NCI-H187 treated with DMSO at 0.1 percent for 48 hours (cell line): Measurements from ENCODE around the gene RUSC2.
"Not testable (repeated sequence)": the region's sequence is repeated elsewhere in the genome, so short reads cannot be mapped to it uniquely, and the experiment has no call there.

Experiments used
- DNase-seq: peaks from one replicate; lab custom pipeline; 2025; lab: John Stamatoyannopoulos, UW

The RUSC2 gene, protein sequence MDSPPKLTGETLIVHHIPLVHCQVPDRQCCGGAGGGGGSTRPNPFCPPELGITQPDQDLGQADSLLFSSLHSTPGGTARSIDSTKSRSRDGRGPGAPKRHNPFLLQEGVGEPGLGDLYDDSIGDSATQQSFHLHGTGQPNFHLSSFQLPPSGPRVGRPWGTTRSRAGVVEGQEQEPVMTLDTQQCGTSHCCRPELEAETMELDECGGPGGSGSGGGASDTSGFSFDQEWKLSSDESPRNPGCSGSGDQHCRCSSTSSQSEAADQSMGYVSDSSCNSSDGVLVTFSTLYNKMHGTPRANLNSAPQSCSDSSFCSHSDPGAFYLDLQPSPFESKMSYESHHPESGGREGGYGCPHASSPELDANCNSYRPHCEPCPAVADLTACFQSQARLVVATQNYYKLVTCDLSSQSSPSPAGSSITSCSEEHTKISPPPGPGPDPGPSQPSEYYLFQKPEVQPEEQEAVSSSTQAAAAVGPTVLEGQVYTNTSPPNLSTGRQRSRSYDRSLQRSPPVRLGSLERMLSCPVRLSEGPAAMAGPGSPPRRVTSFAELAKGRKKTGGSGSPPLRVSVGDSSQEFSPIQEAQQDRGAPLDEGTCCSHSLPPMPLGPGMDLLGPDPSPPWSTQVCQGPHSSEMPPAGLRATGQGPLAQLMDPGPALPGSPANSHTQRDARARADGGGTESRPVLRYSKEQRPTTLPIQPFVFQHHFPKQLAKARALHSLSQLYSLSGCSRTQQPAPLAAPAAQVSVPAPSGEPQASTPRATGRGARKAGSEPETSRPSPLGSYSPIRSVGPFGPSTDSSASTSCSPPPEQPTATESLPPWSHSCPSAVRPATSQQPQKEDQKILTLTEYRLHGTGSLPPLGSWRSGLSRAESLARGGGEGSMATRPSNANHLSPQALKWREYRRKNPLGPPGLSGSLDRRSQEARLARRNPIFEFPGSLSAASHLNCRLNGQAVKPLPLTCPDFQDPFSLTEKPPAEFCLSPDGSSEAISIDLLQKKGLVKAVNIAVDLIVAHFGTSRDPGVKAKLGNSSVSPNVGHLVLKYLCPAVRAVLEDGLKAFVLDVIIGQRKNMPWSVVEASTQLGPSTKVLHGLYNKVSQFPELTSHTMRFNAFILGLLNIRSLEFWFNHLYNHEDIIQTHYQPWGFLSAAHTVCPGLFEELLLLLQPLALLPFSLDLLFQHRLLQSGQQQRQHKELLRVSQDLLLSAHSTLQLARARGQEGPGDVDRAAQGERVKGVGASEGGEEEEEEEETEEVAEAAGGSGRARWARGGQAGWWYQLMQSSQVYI (N-terminal part only)

DNA sequence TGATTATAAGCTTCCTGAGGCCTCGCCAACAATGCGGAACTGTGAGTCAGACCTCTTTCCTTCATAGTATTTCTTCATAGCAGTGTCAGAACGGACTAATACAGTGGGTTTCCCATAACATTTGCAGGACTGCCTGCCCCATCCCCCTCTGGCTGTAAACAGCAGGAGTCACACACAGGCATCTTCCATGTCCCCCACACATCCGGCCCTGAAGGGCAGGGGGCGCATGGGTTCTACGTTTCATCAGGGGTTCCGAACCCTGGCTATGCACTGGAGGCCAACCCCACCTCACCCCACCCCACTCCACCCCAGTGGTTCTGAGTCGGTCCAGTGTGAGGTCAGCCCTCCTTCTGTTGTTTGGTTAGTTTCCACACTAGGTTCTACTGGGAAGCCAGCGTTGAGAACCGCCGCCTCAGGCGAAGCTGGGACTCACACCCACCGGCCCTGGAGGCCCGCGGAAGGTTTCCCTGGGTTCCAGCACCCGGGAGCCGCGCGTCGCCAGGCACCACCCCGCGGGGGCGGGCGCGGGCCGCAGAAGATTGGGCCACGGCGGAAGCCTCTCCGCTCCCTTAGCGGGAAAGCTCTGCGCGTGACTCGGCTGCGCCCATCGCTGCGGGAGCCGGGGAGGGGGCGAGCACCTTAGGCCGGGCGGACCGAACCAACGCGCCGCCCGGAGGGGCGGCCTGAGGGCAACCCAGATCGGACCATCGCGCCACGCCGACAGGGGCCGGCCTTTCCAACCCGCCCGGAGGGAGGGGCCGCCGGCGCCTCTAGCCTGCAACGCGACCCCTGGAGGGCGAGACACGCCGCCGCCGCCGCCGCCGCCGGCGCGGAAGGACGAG, at the start of gene RUSC2:
TSS of gene RUSC2 (plus strand) at position 799 of the 842 bp plus-strand sequence. CDS start 56,411 bp downstream, outside the sequence.
- no peak for DNase-seq

- DNase-seq, result no peak
Measured at GRCh38 chr9:35446012-35446411, 43.9 kb upstream of the RUSC2 start.

DNA sequence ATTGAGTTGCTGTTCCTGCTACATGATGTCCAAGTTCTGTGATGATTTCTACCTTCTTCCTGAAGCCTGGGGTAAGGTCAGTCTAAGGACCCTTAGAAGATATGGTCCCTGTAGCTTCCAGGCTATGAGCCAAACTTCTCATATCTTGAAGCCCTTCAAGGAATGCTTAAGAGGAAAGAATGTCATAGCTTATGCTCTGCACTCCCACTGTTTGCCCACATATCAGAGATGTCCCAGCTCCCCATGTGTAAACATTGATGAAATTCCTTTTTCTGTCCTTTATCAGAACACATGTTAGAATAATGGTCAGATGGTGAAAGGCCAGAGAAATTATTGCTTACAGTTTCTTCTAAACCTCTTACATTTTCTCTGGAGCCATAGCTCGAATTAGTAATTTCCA, 41.4 kb upstream of the RUSC2 start:
- DNase-seq, result no peak

DNA sequence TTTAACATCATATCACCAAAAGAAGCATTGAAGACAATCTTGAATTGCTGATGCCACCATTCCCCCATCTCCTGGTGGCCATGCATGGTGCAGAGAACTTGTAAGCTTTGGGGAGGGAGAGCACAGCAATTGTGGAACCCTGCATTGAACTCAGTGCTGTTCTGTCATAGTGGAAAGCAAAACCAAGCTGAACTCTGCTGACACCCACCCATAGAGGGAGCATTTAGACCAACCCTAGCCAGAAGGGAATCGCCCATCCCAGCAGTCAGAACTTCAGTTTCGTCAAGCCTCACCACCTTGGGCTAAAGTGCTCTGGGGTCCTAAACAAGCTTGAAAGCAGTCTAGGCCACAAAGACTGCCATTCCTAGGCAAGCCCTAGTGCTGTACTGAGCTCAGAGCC, 37.4 kb upstream of the RUSC2 start:
- DNase-seq, result no peak

GRCh38 chr9:35453786-35454185, 36.1 kb upstream of the RUSC2 start:
- DNase-seq, result no peak

DNA sequence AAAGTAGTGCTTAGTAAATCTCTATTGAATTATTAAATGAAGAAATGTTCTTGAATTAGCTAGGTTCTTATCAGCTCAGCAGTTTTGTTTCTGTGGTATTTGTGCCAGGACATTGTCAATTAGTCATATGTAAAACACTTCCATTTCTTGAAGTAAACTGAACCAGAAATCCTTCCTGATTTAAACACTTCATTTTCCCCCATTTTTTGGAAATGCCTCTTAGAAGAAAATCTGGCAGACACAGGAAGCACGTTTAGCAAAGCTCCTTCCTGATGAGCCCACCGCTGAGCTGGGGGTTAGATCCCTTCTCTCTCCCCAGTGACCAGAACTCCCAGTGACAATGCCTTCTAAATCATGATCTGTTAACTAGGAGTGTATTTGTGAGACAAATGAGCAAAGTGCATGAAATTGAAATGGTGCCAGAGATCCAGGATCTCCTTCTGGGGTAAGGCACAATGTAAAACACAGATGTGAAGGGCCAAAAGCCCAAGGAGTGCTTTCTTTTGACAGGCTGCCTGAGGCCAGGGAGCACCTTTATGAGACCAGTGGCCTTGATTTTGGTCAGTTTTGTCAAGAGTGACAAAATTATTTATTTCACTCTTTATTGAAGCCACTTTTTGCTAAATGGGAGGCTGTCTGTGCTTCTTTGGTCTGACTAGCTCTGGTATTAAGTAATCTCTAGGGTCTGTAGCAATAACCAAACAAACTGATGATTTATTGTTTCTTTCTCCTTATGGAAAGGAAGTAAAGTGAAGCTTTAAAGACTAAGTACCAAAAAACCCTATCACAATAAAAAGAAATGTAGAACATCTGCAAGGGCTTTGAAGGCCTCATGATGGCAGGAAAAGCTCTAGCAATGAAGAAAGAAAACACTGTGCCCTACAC, 25.5 kb upstream of the RUSC2 start:
- no peak for DNase-seq

GRCh38 chr9:35470340-35470739, 19.6 kb upstream of the RUSC2 start:
- no peak for DNase-seq

DNA sequence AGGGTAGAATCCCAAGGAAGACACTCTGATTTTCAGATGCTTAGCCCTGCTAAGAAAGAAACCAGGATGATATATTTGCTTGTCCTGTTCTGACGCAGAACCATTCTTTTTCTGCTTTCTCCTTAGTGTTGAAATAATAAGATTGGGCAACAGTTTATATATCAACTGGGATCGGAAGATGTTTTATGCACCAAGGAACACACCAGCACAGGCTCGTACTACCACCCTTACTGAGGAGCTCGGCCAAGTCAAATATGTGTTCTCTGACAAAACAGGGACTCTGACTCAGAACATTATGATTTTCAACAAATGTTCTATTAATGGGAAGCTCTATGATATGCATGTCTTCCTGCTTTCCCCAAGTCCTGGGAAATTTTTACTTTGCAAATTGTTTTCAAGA, 19.0 kb upstream of the RUSC2 start:
- no peak for DNase-seq

DNA sequence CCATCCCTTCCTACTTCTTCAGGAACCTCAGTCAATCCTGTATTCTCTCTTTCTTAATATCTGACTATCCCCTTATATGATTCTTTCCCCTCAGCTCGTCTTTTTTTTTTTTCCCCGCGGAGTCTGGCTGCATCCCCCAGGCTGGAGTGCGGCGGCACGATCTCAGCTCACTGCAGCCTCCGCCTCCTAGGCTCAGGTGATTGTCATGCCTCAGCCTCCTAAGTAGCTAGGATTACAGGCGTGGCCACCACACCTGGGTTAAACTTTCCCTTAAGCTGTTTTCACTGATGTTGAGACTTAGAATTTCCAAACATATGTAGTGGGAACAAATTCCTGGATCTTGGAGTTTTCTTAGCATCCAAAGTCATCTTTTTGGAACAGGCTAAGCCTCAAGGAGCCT, 13.3 kb upstream of the RUSC2 start:
- no peak for DNase-seq

DNA sequence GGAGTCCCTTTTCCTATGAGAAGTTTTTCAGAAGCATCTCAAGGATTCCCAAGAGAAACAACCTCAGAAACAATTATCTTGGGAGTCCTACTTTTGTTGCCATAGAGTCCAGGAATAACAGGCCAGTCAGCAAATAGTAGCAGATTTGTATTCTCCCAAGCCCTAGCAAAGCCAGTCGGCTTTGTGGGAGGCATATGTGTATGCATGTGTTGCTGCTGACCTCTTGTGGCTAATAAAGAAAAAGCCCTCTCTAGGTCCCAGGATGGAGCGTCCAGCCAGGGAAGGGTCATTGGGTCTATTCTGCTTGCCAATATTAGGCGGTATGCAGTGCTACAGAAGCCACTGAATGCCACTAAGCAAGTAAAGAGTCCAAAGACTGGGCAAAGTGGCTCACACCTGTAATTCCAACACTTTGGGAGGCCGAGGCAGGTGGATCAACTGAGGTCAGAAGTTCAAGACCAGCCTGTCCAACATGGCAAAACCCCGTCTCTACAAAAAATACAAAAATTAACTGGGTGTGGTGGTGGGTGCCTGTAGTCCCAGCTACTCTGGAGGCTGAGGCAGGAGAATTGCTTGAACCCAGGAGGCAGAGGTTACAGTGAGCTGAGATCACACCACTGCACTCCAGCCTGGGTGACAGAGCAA, 12.6 kb upstream of the RUSC2 start:
- not testable (repeated sequence) for DNase-seq

DNA sequence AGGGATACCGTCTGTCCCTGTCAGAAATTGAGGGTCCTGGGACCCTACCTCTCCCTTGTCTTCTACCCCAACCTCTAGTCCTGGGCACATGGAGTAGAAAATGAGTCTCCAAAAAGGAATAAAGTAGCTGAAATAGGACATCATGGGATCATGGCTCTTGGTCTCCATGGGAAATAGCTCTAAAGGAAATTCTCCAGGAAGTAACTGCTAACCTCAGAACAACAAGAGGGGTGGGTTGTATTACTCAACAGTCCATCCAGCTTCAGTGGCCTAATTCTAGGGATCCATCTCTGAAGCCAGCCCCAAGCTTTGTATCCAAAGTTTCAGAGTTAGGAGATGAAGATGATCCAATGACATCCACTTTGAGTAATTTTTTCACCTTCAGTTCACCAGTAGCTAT, 11.0 kb upstream of the RUSC2 start:
- no peak for DNase-seq

DNA sequence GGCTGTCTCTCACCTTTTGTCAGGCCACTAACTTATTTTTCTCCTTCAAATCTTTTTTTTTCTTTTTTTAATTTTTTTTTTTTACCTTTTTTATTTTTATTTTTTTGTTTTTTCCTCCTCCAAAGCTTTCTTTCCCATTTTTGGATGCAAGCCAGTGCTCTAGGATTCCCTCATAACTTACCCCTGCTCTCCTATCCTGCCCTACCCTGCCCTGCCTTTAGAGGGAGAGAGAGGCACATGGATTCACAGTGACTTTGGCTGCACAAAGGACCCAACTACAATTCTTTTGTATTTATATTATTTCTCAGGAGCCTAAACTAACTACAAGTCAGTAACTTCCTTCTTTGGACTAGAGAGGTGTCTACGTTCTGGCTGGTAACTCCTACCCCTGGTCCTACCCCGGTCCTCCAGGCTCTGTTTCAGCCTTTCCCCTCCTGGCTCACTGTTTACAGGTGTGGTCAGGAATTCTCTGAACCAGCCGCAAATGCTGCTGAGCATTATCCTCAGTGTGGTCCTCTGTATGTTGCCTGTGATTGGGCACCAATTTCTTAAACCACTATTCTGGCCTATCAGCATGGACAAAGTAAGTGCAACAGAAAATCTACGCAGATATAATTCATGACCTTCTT, 8.4 kb upstream of the RUSC2 start:
- DNase-seq, result no peak

GRCh38 chr9:35482071-35482470, 7.8 kb upstream of the RUSC2 start:
- no peak for DNase-seq

- DNase-seq, result no peak
Measured at GRCh38 chr9:35484406-35484805, 5.5 kb upstream of the RUSC2 start.

GRCh38 chr9:35487081-35487480, 2.8 kb upstream of the RUSC2 start:
- no peak for DNase-seq

- no peak for DNase-seq
Measured at GRCh38 chr9:35488021-35488420, 1.9 kb upstream of the RUSC2 start.

- DNase-seq, result no peak
Measured at GRCh38 chr9:35488566-35489312, 1.2 kb upstream of the RUSC2 start.

DNA sequence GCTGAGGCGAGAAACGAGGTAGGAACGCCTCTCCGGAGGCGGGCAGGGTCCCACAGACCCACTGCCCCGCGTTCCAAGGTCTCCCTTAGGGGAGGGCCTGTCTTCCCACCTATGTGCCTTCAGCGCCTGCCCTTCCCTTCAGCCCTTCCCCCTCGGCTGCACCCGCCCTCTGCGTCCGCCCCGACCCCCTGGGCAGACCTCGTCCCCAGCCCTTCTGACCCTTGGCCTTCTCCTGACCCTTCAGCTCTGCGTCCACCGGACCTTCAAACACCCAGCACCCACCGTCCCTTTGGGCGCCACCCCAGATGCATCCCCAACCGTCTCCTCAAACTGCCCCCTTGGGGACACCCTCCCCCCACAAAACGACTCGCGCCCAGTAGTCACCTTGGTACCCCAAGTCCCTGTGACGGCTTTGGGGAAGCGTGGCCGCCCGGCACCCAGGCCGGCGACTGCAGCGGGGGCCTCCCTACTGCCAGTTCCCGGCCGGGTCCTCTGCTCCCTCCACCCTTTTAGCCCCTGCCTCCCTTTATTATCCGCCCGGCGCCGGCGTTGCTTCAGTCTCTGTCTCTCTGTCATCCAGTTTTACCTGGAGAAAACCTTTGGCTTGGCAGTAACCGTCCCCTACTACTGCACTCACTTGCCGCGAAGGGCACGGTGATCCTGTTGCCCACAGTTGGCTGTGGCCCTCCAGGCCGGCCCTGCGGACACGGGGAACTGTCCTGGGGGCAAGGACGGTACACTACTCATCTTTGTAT, 421 bp downstream of the RUSC2 start:
- no peak for DNase-seq
